ENCODE results near the gene AXIN1. TPM values are rescaled to one million over a fixed set of nuclear protein-coding genes. Genes with fewer than 3 reads are reported as not detected.

AXIN1 gene
- total RNA-seq, 1 donor = 13.4 TPM

DNA sequence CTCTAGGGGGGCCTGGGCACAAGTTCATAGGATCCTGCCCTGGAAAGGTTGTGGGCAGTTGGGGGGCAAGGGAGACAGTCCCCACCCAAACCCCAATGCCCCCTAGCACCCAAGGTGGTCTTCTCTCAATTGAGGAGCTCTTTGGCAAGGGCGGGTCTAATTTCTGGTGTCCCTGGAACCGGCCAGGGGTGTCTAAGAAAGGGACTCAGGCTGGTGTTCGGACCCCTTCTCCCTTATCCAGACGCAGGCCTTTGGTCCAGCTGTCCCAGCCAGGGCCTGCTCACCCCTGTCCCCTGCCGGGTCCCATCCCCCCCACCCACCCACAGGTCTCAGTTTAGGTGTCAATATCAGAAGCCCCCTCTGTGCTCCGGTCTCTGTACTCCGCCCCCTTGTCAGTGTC lies 73.0 kb downstream of the AXIN1 start:
- TF ChIP-seq, protein P1, sequence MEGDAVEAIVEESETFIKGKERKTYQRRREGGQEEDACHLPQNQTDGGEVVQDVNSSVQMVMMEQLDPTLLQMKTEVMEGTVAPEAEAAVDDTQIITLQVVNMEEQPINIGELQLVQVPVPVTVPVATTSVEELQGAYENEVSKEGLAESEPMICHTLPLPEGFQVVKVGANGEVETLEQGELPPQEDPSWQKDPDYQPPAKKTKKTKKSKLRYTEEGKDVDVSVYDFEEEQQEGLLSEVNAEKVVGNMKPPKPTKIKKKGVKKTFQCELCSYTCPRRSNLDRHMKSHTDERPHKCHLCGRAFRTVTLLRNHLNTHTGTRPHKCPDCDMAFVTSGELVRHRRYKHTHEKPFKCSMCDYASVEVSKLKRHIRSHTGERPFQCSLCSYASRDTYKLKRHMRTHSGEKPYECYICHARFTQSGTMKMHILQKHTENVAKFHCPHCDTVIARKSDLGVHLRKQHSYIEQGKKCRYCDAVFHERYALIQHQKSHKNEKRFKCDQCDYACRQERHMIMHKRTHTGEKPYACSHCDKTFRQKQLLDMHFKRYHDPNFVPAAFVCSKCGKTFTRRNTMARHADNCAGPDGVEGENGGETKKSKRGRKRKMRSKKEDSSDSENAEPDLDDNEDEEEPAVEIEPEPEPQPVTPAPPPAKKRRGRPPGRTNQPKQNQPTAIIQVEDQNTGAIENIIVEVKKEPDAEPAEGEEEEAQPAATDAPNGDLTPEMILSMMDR (IDR thresholded peaks at IDR 0.05; ENCODE audit: insufficient read depth, low read length) = no peak

DNA sequence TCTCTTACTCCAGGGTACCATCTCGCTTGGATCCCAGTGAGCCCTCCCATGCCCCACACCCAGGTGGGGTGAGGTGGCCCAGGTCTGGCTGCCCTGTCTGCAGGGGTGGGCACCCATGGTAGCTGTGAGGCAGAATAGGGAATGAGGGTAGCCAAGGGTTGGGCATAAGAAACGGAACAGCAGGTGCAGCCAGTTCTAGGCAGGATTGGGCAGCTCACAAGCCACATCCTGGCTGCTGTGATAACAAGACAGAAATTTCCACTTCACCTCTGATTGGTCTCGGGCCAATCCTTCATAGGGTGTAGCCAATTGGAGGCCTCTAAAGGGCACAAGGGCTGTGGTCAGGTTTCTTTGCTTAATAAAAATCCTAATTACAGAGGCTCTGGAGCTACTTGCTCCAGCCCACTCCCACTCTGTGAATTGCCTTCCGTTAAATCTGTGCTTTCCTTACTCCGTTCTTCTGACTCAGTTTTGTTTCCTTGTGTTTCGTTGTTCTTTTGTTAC lies 73.6 kb downstream of the AXIN1 start:
- H3K4me3 ChIP-seq (ENCODE audit: low read depth, low read length) = no peak overlapping the region
- TF ChIP-seq, protein P1 (IDR thresholded peaks at IDR 0.05; ENCODE audit: insufficient read depth, low read length) = no peak
- peak; percentile 13 for DNase-seq (ENCODE audit: low read depth)

More for the DNA sequence above, 73.0 kb downstream of the AXIN1 start:
- no peak for DNase-seq (ENCODE audit: low read depth)
- H3K4me3 ChIP-seq (ENCODE audit: low read depth, low read length) = no peak overlapping the region

DNA sequence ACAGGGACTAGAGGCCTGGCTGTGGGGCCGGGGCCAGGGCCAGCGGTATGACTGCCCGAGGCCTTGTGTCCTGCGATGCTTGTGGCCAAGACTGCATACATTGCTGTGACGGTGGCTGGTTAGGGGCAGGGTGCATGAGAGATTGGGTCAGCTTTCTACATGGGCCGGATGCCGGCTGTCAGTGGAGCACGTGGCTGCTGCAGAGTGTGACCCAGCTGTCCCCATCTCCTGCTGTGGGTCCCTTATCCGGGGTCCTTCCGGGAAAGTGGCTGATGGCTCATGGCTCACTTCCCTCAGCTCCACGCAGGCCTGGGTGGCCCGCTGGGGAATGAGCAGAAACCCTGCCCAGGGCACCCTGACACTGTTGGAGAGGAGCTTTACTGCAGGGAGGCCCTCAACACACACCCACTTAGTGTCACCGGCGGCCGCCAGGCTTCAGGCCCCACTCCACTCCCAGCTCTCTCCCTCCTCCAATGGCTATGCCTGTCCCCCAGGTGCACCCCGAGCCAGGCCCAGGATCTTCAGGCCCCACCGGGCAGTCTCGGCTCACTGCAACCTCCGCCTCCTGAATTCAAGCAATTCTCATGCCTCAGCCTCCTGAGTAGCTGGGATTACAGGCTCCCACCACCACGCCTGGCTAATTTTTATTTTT lies 76.0 kb downstream of the AXIN1 start:
- no peak overlapping the region for H3K4me3 ChIP-seq (ENCODE audit: low read depth, low read length)
- TF ChIP-seq, protein P1 (IDR thresholded peaks at IDR 0.05; ENCODE audit: insufficient read depth, low read length) = no peak
- DNase-seq (ENCODE audit: low read depth) = no peak

DNA sequence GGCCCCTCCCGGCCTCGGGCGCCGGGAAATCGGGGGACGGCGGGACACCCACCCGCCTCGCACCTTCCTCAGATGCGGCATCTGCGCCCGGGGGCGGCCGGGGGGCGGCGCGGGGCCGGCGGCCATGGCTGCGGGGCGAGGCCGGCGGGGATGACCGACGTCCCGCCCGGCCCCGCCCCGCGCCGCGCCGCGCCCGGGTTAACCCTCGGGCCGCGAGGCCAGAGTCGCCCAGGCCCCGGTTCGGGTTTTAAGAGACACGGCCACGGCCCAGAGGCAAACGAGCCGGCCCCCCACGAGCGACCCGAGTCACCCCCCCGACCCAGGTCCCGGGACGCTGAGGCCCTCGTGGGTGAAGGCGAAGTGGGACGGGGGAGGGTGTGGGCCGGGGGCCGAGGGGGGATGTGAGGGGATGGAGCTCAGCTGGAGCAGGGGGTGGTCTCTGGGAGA lies 76.7 kb downstream of the AXIN1 start, which contains the start of gene RGS11:
RGS11 (minus strand) TSS at position 159 of the 447 bp plus-strand sequence; CDS start at position 126, 33 bp downstream.
- DNase-seq (ENCODE audit: low read depth) = no peak
- peak within 1 kb of the TSS; percentile 61 for H3K4me3 ChIP-seq (ENCODE audit: low read depth, low read length)
- TF ChIP-seq, protein P1 (IDR thresholded peaks at IDR 0.05; ENCODE audit: insufficient read depth, low read length) = no peak

DNA sequence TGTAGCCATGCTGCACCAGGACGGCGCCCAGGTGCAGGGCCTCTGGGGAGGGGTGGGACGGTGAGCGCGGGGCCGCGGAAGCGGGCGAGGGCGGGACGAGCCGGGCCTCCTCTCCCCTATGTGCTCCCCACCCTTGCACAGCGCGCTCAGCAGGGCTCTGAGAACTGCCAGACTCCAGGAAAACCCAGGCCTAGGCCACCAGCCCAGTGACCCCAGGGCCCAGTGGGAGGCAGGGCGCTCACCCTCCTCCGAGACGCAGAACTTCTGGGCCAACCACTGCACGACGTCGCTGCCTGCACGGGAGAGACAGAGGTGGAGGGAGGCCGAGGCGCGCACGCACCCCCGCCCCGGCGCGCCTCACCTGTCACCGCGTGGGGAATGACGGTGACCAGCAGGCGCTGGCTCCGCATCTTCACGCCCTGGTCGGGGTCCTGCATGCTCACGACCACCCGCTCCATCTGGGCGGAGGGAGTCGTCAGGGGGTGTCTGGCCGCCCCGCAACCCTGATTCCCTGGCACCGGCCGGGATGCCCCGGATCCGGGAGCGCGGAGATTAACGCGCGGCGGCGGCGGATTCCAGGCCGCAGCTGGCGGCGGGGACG lies 77.4 kb downstream of the AXIN1 start:
- DNase-seq (ENCODE audit: low read depth) = no peak
- H3K4me3 ChIP-seq (ENCODE audit: low read depth, low read length) = peak overlapping the region; percentile 61
- TF ChIP-seq, protein P1 (IDR thresholded peaks at IDR 0.05; ENCODE audit: insufficient read depth, low read length) = no peak

DNA sequence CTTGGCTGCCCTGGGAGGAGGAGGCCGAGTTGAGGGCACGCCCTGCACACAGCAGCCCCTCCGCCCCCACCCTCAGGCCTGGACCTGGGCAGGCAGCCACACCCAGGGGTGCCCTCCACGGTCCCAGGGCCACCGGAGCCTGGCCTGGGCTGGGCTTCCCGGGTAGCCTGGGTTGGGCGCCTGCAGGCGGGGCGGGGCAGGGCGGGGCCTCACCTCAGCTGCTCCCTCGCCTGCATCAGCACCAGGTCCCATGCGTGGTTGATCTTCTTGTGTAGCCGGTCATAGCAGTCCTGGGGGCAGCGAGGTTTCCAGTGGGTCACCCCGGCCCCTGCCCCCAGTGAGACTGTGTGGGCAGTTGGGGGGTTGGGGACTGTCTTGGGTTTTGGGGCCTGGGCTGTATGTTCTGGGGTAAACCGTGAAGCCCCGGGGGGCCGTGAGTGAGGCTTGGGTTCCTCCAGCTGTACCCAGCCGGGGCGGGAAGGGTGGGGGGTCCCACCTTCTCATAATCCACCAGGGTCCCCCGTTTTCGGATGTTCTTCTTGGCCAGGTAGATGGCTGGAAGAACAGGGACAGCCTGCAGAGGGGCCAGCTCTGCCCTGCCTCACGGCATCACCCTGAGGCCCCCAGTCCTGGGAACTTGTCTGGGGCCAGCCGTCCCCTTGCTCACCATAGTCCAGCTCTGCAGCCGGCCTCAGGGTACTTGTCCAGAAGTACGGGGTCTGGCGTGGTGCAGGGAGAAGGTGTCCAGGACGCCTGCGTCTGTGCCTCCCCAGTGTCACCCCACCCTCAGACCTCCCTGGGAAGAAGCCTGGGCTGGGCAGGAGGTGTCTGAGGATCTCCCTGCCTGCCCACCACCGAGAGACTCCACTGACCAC lies 78.7 kb downstream of the AXIN1 start:
- TF ChIP-seq, protein P1 (IDR thresholded peaks at IDR 0.05; ENCODE audit: insufficient read depth, low read length) = no peak
- no peak for DNase-seq (ENCODE audit: low read depth)
- H3K4me3 ChIP-seq (ENCODE audit: low read depth, low read length) = no peak overlapping the region
